HepG2 (cell line): Measurements from ENCODE around the gene ROCK1.

Experiments used
- AGO1 ChIP-seq: fragments of 200-400 bp; formaldehyde crosslinking; IDR thresholded peaks from 2 replicates; pipeline ENCODE4 v1.6.1; 2017; ENCODE audit warnings: mild to moderate bottlenecking, low read depth, low read length, moderate library complexity; ENCODE audit not compliant: poor library complexity, severe bottlenecking
- ATM ChIP-seq: fragments of 450-650 bp; IDR thresholded peaks from 2 replicates; pipeline ENCODE4 v1.7.1; 2017; ENCODE audit warnings: mild to moderate bottlenecking, borderline replicate concordance
- EP300 ChIP-seq, 3 experiments: sonication (generic) in 1 of 3; formaldehyde crosslinking in 1 of 3; IDR thresholded peaks; 2 replicates each; pipeline versions ENCODE4 v1.5.1 to v1.6.1; 2011 to 2020; ENCODE audit warnings: low read depth in 2 of 3, low read length in 2 of 3, borderline replicate concordance in 1 of 3, improper control_type of control experiment in 1 of 3, mild to moderate bottlenecking in 1 of 3, missing genetic modification reagents in 1 of 3, moderate library complexity in 1 of 3
- FOXM1 ChIP-seq: sonication (generic); formaldehyde crosslinking; IDR thresholded peaks from 2 replicates; pipeline ENCODE4 v1.5.0; 2020; ENCODE audit warnings: missing genetic modification reagents
- POLR2A ChIP-seq, 2 experiments: IDR thresholded peaks; 2 replicates each; pipeline ENCODE4 v1.6.1; 2011; ENCODE audit warnings: low read depth in 2 of 2, low read length in 2 of 2, mild to moderate bottlenecking in 1 of 2, moderate library complexity in 1 of 2; ENCODE audit not compliant: insufficient read depth in 1 of 2
- RNF2 ChIP-seq: fragments of 450-650 bp; conservative IDR thresholded peaks from 2 replicates; pipeline ENCODE4 v1.6.1; 2016; ENCODE audit warnings: low read depth
- ZNF12 ChIP-seq: sonication (generic); formaldehyde crosslinking; IDR thresholded peaks from 2 replicates; pipeline ENCODE4 v1.5.0; 2020; ENCODE audit warnings: missing genetic modification reagents
- TF ChIP-seq, protein P1 (sequence below): sonication (generic); formaldehyde crosslinking; IDR thresholded peaks from 2 replicates; pipeline ENCODE4 v1.9.0; 2021; ENCODE audit warnings: missing genetic modification reagents, borderline replicate concordance
- TF ChIP-seq, protein P2 (sequence below): sonication (generic); IDR thresholded peaks from 2 replicates; pipeline ENCODE4 v1.6.1; 2016; ENCODE audit warnings: low read depth, borderline replicate concordance

DNA sequence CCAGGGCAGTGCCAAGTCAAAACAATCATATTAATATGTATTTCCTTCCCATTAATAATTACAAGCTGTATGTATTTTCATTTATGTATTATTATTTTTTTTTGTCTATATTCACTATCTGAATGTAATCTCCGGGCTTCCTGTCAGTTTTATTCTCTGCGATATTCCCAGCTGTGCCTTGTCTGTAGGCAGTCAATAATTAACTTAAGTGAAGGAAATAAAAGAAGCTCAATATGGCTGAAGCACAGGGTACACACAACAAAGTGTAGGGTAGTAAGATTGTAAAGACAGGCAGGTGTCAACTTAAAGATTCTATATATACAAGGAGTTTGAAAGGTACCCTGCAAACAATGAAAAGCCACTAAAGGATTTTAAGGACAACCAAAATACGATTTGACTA is 122.9 kb downstream of the ROCK1 start:
- TF ChIP-seq ZNF12 (no peak), ATM (no peak), FOXM1 (no peak), EP300 (IDR thresholded peaks at IDR 0.05; ENCODE audit: low read depth in 2 of 2, low read length in 2 of 2) (no peak), EP300 (CRISPR knock-in tag; IDR thresholded peaks at IDR 0.05; ENCODE audit: borderline replicate concordance) (no peak), AGO1 (no peak), RNF2 (no peak), POLR2A (IDR thresholded peaks at IDR 0.05; ENCODE audit: insufficient read depth in 1 of 2, low read depth in 2 of 2, low read length in 2 of 2) (no peak)
- TF ChIP-seq, protein P1, sequence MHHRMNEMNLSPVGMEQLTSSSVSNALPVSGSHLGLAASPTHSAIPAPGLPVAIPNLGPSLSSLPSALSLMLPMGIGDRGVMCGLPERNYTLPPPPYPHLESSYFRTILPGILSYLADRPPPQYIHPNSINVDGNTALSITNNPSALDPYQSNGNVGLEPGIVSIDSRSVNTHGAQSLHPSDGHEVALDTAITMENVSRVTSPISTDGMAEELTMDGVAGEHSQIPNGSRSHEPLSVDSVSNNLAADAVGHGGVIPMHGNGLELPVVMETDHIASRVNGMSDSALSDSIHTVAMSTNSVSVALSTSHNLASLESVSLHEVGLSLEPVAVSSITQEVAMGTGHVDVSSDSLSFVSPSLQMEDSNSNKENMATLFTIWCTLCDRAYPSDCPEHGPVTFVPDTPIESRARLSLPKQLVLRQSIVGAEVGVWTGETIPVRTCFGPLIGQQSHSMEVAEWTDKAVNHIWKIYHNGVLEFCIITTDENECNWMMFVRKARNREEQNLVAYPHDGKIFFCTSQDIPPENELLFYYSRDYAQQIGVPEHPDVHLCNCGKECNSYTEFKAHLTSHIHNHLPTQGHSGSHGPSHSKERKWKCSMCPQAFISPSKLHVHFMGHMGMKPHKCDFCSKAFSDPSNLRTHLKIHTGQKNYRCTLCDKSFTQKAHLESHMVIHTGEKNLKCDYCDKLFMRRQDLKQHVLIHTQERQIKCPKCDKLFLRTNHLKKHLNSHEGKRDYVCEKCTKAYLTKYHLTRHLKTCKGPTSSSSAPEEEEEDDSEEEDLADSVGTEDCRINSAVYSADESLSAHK, result no peak
- TF ChIP-seq, protein P2, sequence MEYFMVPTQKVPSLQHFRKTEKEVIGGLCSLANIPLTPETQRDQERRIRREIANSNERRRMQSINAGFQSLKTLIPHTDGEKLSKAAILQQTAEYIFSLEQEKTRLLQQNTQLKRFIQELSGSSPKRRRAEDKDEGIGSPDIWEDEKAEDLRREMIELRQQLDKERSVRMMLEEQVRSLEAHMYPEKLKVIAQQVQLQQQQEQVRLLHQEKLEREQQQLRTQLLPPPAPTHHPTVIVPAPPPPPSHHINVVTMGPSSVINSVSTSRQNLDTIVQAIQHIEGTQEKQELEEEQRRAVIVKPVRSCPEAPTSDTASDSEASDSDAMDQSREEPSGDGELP, result no peak
